HG03139 (cell line): Measurements from ENCODE around the gene BTBD9.

Source experiments
- ATAC-seq: cut with Tn5 transposase; IDR thresholded peaks from one replicate; pipeline ENCODE4 v1.9.1; 2021; ENCODE audit not compliant: unreplicated experiment

The BTBD9 gene

DNA sequence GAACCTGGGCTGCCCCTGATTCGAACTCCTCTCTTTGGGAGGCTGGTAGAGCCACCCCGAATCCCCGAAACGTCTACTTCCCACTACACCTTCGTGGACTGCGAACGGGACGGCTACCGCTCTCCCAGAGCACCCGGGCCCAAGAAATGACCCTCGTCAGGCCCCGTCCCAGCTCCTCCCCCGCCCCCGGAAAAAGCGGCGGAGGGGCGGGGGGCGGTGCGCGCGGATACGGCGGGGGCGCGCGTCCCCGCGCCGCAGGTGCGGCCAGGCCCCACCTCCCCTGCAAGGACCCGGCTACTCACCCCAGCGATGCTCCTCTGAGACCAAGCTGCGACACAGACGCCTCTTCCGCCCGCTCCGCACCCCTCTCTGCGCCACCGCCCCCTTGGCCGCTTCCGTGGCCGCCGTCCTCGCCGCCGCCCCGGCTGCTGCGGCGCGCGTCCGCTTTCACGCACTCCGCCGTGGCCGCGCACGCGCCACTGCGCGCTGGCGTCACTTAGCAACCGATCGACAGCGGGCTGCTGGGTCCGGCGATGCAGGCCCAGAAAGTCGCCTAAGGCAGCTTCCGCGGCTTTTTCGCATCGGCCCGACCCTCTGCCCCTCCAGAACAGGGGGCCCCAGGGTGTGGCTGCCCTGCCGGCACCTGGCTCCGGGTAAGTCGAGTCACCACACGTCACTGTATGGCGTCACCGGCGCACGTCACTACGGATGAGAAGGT lies at the start of gene BTBD9:
Gene BTBD9 (minus strand): TSS at position 432 of the 718 bp plus-strand sequence.
- peak; percentile 81 for ATAC-seq

DNA sequence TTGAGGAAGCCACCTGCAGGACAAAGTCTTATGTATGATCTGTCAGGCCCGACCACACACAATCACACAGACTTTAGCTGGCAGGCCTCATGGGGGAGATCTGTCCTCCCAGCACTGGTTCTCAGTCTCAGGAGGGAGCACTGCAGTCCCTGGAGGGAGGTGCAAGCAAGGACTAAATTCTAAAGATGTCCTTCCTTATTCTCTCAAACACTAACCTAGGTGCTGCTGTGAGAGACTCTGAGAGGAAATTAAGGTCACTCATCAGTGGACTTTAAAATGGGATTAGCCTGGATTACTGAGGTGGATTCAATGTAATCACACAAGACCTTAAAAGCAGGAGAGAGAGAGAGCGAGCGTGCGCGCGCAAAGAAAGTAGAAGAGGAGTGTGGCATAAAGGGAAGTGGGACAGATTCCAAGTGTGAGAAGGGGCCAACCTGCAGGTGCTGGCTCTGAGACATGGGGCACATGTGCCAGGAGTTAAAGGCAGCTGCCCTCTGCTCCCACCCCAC lies 48.9 kb upstream of the BTBD9 start:
- peak; percentile 85 for ATAC-seq

DNA sequence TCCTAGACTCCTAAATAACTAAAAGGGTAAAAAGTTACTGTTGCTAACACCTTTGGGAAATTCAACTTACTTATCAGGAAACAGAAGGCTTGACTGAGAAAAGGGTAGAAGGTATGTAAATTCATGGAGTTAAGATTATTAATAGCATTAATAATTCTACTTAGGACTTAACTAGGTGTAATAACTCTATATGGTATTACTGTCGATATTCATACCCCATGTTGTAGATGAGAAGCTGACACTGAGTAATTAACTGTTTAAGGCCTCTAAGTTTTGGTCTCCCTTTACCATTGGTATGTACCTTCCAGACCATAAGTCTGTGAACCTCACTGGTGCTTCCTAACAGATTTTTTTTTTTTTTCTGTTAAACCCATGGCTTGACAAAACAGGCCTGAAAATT lies 47.8 kb upstream of the BTBD9 start:
- ATAC-seq: no peak

DNA sequence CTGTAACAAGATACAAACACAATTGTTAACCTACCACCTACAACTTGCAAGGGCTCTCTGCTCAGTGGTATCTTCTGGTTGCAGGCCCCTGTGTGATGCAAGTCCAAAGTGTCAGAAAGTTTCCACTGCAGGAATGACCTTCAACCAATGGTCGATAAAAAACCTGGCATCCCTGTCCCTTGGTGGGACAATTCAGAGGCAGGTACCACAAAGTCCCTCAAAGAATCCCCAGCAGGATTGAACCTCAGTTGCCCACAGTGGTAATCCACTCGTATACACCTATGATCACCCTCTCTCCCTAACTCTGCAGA lies 47.3 kb upstream of the BTBD9 start:
- ATAC-seq: no peak

DNA sequence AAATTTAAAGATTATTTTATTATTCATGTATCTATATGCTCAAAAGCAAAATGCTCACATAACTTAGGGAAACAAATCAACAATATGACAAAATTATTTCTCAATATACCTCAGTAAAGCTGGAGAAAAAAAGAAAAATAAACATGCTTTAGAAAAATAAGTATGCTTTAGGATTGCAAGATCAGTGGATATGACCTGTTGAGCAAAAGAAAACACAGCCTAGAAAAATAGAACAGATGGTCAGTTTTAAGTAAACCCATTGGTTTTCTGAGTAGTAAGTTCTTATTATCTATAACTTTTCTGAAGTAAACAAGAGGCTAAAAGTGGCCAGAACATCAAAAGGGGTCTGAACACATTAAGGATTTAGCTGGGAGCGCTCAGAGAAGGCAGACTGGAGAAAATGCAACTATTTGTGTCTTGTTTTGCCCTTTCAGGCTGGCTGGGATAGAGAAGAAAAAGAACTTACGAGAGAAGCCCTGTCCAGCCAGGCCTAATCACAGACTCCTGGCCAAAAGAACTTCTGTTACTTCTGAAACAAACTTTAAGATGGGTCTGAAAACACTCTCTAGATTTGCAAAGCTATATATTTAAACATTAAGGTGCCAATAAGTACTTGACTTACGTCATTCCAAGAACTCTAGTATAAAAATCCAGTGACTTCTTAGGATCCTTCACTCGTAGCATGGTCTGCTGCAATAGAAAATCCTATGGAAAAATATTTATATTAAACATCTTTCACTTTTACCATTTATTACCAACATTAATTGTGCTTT lies 46.7 kb upstream of the BTBD9 start:
- ATAC-seq: no peak

DNA sequence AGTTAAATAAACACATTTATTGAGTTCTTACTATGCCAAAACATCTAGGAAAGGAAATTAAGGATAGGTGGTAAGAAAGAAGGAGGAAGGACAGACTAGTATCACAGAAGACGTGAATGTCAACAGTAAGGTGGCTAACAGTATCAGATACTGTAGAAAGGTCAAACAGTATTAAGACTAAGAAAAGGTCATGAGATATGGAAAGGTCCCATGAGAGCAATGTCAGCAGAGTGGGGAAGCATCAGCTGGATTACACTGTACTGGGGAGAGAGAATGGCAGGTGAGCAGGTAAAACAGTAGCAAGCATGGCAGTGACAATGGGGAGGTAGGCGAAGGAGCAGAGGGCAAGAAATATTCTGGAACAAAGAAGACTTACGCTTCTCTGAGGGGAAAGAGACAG lies 45.2 kb upstream of the BTBD9 start:
- no peak for ATAC-seq

DNA sequence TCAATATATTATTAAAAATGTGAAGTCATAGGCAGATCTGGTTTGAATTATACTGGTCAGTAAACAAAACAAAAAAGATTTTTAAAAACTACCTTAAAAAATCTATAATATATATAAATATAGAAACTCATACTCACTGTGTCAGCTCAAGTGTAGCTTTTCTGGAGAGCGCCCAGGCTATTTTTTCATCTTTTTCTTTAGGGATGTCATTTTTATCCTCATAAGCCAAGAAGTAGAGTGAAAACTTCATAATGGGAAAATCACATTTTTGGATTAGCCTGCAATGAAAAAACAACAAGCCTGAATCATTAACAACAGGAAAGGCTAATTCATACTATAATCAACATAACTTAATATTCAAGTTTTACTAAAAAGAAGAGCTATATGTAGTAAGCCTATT lies 44.5 kb upstream of the BTBD9 start:
- no peak for ATAC-seq

DNA sequence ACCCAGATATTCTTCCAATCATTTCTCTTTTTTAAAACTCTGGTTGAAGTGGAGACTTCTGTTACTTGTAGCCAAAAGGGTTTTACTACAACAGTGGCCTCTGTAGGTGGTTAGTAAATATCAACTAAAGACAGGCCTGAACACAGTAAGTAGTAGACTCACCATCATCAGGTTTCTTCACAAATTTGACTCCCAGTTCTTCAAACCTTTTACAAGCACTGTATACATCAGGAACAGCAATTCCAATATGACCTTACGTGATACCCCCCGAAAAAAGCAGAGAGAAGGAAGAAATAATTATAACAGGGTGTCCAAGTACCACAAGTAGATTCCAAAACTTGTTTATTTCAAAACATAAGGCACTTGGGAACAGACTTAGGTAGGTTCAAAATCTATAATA lies 42.1 kb upstream of the BTBD9 start:
- ATAC-seq: no peak

DNA sequence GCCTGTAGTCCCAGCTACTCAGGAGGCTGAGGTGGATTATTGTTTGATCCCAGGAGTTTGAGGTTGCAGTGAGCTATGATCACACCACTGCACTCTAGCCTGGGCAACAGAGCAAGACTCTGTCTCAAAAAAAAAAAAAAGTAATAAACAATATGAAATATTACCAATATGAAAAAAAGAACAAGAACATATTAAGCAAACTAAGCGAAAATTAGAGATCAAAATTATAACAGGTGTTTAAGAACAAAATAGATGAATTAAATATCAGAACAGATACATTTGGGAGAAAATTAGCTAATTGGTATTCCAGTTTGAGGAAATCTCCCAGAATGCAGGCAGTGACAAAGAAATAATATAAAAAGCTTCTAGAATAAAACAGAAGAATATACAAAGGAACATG lies 39.9 kb upstream of the BTBD9 start:
- ATAC-seq: no peak

DNA sequence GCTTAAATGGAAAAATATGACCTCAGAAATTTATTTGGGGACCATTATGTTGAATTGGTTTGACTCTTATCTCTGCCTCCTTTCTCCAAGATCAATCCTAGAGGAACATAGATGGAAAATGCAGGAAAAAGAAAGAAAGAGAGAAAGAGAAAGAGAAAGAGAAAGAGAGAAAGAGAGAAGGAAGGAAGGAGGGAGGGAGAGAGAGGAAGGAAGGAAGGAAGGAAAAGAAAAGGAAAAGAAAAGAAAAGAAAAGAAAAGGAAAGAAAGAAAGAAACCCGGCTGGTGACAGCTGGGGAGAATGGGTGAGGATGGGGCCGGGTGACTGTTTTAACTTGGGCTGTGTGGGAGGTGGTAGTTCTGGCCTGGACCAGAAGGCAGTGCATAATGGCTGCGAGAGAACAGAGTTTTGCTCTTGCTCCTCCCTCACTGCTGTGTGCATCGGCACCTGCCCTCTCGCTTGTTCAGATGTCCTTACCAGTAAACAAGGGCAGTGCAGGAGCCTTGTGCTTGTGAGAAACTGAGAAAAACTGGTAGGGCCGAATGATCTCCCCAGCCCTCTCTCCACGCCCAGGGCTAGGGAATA lies 38.5 kb upstream of the BTBD9 start:
- ATAC-seq: no peak

DNA sequence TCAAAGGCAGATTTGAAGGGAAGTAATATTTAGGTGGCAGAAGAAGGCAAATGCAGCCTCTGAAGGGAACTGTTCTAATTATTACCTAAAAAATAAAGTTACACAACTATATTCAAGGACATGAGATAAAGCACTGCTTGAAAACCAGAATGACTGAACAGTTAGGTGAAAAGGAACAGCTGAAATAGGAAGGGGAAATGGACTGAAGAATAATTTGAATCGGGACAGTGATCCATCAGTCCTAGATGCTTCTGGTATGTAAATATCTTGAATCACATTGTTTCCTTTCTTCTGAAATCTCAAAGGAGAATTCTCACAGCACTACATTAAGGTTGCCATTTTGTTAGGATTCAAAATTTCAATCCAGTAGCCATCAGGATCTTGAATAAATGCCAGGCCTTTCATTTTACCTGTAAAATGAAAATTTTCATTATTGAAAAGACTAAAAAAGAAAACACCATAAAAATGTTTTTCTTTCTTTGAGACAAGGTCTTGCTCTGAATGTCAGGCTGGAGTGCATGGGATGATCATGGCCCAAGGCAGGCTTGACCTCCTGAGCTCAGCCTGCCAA lies 37.3 kb upstream of the BTBD9 start:
- ATAC-seq: no peak

DNA sequence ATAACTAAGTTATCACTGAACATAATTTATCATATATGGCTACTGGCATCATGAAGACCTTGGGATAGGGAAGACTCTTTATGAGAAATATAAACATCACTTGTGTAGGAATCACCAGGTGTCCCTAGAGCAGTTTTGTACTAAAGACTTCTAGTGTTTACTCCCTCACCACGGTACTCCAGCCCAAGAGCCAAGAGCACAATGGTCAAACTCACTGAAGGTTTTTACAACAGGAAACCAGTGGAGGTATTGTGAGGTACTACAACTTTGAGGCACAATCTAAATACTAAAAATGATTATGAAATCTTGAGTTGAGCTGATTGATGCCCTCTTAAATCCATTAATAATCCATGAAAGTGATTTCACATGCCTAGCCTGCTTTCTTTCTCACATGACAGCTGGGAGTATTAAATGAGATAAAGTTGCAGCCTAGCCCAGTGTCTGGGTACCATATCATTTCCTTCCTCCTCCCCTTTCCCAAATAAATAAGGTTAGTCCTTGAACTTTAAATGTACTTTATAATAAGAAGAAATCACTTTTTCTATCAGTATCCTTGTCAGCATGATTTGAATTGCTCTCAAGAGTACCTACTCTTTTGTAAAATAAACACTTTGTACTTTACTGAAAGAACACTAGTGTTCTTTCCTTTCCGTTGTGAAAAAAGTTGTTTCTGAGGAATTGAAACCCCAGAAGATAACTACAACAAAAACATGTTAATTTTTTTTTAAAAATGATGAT lies 36.7 kb upstream of the BTBD9 start:
- ATAC-seq: no peak

DNA sequence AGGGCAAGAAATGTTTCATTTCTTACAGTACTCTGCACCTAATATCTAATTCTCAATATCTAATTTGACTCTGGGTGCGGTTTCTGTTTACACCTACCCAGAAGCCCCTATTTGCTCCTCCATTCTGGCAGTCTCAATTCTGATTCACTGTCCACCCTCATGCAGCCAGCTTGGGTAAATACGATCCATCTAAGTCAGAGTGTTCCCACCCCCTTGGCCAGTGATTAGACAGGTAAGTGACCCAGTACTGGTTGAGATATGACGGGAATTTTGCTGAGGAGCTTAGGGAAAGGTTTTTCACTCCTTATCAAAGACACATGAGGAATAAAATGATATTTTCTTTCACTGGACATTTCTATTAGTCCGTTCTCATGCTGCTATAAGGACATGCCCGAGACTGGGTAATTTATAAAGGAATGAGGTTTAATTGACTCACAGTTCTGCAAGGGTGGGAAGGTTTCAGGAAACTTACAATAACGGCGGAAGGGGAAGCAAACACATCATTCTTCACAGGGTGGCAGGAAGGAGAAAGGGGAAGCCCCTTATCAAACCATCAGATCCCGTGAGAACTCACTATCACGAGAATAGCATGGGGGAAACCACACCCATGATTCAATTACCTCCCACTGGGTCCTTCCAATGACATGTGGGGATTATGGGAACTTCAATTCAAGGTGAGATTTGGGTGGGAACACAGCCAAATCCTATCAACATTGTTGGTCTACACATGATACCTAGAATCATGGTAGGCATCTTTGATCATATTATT lies 33.9 kb upstream of the BTBD9 start:
- no peak for ATAC-seq

DNA sequence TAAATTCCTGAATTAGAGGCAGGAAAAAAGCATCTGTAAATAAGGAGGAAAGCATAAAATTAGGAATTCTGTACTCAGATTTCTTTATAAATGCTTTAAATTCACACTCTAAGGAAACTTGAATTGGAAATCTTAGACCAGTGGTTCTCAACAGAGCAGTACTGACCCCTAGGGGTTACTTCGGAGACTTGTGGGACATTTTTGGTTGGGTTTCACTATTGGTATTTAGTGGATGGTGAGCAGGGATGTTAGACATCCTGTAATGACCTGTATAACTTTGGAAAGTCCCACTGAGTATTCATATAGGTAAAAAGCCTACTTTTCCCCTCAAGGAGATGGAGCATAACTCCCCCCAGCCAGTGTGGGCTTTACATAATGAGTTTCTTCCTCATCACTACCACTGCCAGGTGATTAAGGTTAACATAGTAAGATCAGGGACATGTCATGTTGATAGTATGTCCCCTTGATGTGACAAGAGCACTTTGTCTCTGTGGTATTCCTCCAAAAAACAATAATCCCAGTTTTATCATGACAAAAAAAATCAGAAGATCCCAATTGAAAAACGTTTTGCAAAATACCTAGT lies 32.2 kb upstream of the BTBD9 start:
- no peak for ATAC-seq

DNA sequence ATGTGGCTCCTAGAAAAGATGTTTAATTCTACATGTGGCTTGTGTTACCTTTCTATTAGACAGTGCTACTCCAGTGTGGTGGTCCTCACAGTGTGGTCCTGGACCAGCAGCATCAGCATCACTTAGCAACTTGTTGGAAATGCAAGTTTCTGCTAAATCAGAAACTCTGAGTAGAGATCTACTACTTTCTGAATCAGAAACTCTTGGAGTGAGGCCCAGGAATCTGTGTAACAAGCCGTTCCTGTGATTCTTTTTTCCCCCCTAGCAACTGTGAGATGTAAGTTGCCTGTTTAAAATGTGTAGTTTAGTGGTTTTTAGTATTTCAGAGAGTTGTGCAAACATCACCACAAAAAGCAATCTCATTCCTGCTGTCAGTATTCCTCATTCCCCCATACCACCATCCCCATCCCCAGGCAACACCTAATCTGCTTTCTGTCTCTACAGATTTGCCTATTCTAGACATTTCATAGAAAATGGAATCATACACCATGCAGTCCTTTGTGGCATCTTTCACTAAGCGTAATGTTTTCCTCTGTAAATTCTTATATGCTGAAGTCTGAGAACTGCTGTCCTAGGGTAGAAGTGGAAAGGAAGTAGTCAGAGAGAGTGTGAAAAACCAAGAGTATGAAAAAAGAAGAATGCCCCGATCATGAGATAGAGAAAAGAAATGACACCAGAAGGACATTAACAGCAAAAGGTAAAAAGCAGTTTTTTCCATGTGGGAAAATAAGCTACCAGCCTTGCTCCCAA lies 18.9 kb upstream of the BTBD9 start:
- ATAC-seq: no peak

DNA sequence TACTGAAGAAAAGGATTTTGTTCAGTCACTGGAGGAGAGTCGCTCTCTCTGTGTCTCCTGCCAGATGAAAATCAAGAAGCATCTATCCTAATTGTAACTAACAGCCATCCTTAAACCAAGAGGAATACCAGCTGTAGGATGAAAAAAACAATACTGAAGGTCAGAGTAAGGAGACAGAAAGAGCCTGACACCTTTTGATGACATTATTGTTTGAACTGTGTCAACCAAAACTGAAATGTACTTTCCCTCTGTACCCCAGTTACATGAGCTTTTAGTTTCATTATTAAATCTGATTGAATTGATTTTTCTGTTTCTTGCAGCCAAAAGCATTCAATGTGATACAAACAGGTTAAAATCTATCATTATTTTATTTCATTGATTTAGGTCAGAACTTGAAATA lies 17.2 kb upstream of the BTBD9 start:
- no peak for ATAC-seq

DNA sequence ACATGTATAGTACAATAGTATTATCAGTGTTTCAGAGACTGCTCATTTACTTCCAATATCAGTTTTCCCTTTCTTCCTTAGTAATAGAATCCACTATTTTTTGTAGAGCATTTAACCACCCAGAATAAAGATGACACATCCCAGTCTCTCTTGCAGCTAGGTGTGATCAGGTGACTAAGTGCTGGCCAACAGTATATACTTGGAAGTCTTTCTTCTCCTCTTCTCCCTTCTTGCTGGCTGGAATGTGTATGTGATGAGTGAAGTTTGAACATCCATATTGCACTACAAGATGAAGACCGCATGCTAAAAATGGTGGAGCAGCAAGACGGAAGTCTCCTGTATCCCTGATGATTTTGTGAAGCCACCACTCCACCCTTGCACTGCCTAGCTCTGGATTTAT lies 14.5 kb upstream of the BTBD9 start:
- no peak for ATAC-seq

DNA sequence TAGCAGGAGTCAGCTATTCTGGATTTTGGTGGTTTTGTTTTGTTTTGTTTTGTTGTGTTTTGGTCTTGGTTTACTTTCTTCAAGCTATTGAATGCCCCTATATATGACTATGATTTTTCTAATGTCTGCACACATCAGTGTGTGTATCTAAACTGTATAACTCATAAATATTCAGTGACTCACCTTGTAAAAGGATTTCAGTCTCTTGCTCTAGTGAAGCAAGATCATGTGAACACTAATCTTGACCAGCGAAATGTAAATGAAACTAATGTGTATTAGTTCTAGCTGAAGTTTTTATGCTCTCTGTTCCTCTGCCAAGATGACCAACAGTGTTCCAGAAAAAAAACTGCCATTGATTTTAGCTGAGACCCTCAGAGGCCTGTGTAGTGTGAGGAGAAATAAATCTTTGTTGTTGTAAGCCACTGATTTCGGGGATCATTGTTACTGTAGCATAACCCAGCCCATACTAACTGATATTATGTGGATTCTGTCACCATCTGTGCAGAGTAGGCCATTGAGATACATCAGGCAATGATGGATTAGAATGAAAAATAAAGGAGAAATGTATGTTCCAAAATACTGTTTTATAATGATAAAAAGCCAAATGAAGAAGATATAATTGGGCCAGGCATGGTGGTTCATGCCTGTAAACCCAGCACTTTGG lies 11.5 kb upstream of the BTBD9 start:
- no peak for ATAC-seq

DNA sequence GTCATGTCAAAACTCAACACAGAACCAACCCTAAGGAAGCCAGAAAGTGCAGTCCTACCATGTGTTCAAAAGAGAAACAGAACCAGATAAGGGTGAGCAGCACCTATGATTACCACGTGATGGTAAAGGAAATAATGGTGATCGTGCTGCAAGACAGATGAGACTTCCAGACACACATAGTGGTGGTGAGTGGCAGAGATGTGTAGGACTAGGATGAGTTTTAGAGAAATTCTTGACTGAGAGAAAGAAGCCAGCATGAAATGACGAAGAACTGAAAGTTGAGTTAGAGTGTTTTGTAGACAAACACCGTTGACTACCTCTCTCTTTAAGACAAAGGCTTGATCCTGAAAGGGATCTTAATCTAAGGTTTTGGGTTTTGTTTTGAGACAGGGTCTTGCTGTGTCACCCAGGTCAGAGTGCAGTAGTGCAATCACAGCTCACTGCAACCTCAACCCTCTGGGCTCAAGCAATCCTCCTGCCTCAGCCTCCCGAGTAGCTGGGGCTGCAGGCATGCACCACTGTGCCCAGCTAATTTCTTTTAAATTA lies 10.6 kb upstream of the BTBD9 start:
- no peak for ATAC-seq
